Measurements from ENCODE around the gene EFNA5. TPM values are rescaled to one million over a fixed set of nuclear protein-coding genes. Genes with fewer than 3 reads are reported as not detected.

EFNA5 gene
- polyA plus RNA-seq, 3 donors: 0.01 TPM; not detected in 2

DNA sequence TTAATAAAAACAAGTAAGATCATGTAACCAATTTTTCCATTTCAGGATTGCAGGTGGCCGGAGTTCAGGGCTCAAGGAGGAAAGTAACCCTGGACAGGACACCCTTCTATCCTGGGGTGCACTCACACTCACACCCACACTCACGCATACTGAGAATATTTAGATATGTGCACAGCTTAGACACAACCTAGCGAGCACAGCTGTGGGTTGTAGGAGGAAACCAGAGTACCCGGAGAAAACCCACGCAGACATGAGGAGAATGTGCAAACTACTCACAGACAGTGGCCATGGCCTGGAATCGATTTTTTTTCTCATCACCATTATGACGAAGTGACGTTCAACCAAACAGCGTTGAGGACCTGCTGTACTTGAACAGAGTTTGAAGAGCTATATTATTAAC lies 4.5 kb upstream of the EFNA5 start:
- DNase-seq: no peak
- H3K27me3 ChIP-seq (ENCODE audit: control insufficient read depth in 2 of 2, insufficient read depth in 2 of 2, low read length in 2 of 2): peaks cover 33 to 74% of the 10 kb centered on the region in 2 donors
- whole genome bisulfite sequencing (ENCODE audit: insufficient coverage): no CpG with 5 or more reads among the region's 9 CpGs
- peaks cover 2 to 14% of the 10 kb centered on the region in 2 donors for H3K9me3 ChIP-seq (replicated peaks in 1 of 2; ENCODE audit: control insufficient read depth in 1 of 2, insufficient read depth in 1 of 2, low read length in 2 of 2)
- Mint-ChIP-seq H3K9me3 (peaks cover 0 to 12% (median 8%) of the 10 kb centered on the region in 7 donors), H3K36me3 (peaks cover 2 to 8% of the 10 kb centered on the region in 2 donors), H3K27me3 (ENCODE audit: low read depth in 3 of 3) (peaks cover 42 to 68% (median 49%) of the 10 kb centered on the region in 3 donors), H3K4me1 (peaks cover 29% of the 10 kb centered on the region), H3K4me3 (peak overlapping the region in 1 of 2 donors; percentile 32), H3K27ac (no peak overlapping the region)
- H3K4me1 ChIP-seq (ENCODE audit: control insufficient read depth in 1 of 2, insufficient read depth in 2 of 2, low read length in 2 of 2): peaks cover 26 to 33% of the 10 kb centered on the region in 2 donors
- no peaks in the 10 kb centered on the region for H4K20me1 ChIP-seq (ENCODE audit: insufficient read depth, low read length)
- no peak overlapping the region for H3K27ac ChIP-seq (ENCODE audit: low read depth in 1 of 2, low read length in 2 of 2)
- H3K79me2 ChIP-seq (ENCODE audit: insufficient read depth, low read length): no peaks in the 10 kb centered on the region
- no peaks in the 10 kb centered on the region for H3K36me3 ChIP-seq (replicated peaks in 1 of 2; ENCODE audit: control insufficient read depth in 1 of 2, insufficient read depth in 2 of 2, low read length in 2 of 2)
- H2AFZ ChIP-seq (ENCODE audit: insufficient read depth, low read depth, low read length, poor library complexity, severe bottlenecking): no peak overlapping the region
- intact Hi-C loops (cut with micrococcal nuclease): no loop called here
- no peak overlapping the region for H3K9ac ChIP-seq (ENCODE audit: insufficient read depth, low read length, poor library complexity, severe bottlenecking)
- TF ChIP-seq, protein P1, sequence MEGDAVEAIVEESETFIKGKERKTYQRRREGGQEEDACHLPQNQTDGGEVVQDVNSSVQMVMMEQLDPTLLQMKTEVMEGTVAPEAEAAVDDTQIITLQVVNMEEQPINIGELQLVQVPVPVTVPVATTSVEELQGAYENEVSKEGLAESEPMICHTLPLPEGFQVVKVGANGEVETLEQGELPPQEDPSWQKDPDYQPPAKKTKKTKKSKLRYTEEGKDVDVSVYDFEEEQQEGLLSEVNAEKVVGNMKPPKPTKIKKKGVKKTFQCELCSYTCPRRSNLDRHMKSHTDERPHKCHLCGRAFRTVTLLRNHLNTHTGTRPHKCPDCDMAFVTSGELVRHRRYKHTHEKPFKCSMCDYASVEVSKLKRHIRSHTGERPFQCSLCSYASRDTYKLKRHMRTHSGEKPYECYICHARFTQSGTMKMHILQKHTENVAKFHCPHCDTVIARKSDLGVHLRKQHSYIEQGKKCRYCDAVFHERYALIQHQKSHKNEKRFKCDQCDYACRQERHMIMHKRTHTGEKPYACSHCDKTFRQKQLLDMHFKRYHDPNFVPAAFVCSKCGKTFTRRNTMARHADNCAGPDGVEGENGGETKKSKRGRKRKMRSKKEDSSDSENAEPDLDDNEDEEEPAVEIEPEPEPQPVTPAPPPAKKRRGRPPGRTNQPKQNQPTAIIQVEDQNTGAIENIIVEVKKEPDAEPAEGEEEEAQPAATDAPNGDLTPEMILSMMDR (IDR thresholded peaks at IDR 0.05): no peak
- H3K4me2 ChIP-seq (replicated peaks; ENCODE audit: extremely low read depth, low read length, poor library complexity, severe bottlenecking): no peak overlapping the region
- no peak overlapping the region for H3K4me3 ChIP-seq (replicated peaks in 1 of 3; ENCODE audit: low read depth in 2 of 3, low read length in 3 of 3)

DNA sequence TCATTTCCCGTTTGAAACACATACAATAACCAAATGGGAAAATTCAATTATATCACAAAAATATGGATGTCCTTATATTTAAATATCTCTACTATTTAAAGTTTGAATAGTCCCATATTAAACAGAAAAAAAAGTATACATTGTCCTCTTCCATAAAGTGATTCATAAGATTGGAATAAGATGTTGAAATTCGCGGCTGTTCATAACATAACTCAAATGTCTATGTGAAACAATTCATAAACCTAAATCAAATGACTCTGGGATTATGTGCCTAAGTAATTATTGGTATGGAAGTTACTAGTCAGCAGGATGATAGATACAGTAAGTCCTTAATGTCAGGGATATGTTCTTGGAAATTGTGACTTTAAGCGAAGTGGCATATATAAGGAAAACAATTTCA lies 3.9 kb upstream of the EFNA5 start:
- H3K4me2 ChIP-seq (replicated peaks; ENCODE audit: extremely low read depth, low read length, poor library complexity, severe bottlenecking): no peak overlapping the region
- Mint-ChIP-seq H3K27ac (no peak overlapping the region), H3K4me1 (peaks cover 30% of the 10 kb centered on the region), H3K27me3 (ENCODE audit: low read depth in 3 of 3) (peaks cover 46 to 72% (median 53%) of the 10 kb centered on the region in 3 donors), H3K9me3 (peaks cover 0 to 12% (median 8%) of the 10 kb centered on the region in 7 donors), H3K4me3 (peak overlapping the region in 1 of 2 donors; percentile 23), H3K36me3 (peaks cover 2 to 9% of the 10 kb centered on the region in 2 donors)
- H3K9me3 ChIP-seq (replicated peaks in 1 of 2; ENCODE audit: control insufficient read depth in 1 of 2, insufficient read depth in 1 of 2, low read length in 2 of 2): peaks cover 2 to 14% of the 10 kb centered on the region in 2 donors
- TF ChIP-seq, protein P1 (IDR thresholded peaks at IDR 0.05): no peak
- no peaks in the 10 kb centered on the region for H3K79me2 ChIP-seq (ENCODE audit: insufficient read depth, low read length)
- no peak overlapping the region for H3K27ac ChIP-seq (ENCODE audit: low read depth in 1 of 2, low read length in 2 of 2)
- intact Hi-C loops (cut with micrococcal nuclease): no loop called here
- peaks cover 32 to 79% of the 10 kb centered on the region in 2 donors for H3K27me3 ChIP-seq (ENCODE audit: control insufficient read depth in 2 of 2, insufficient read depth in 2 of 2, low read length in 2 of 2)
- H4K20me1 ChIP-seq (ENCODE audit: insufficient read depth, low read length): no peaks in the 10 kb centered on the region
- DNase-seq: no peak
- no peak overlapping the region for H3K4me3 ChIP-seq (replicated peaks in 1 of 3; ENCODE audit: low read depth in 2 of 3, low read length in 3 of 3)
- no CpG with 5 or more reads among the region's 4 CpGs for WGBS (ENCODE audit: insufficient coverage)
- no peak overlapping the region for H2AFZ ChIP-seq (ENCODE audit: insufficient read depth, low read depth, low read length, poor library complexity, severe bottlenecking)
- H3K9ac ChIP-seq (ENCODE audit: insufficient read depth, low read length, poor library complexity, severe bottlenecking): no peak overlapping the region
- H3K36me3 ChIP-seq (replicated peaks in 1 of 2; ENCODE audit: control insufficient read depth in 1 of 2, insufficient read depth in 2 of 2, low read length in 2 of 2): no peaks in the 10 kb centered on the region
- peaks cover 27 to 37% of the 10 kb centered on the region in 2 donors for H3K4me1 ChIP-seq (ENCODE audit: control insufficient read depth in 1 of 2, insufficient read depth in 2 of 2, low read length in 2 of 2)

Data from CD14-positive monocyte (primary cell).